ENCODE results near the gene FXN.
"Not testable (repeated sequence)": the region's sequence is repeated elsewhere in the genome, so short reads cannot be mapped to it uniquely, and the experiment has no call there.

Gene FXN

GRCh38 chr9:69107771-69108170 is 72.2 kb downstream of the FXN start:
- no peak for DNase-seq

- not testable (repeated sequence) for DNase-seq
Observed at GRCh38 chr9:69108706-69109105, 73.2 kb downstream of the FXN start.

GRCh38 chr9:69109152-69109551 is 73.6 kb downstream of the FXN start:
- DNase-seq: no peak

- DNase-seq: not testable (repeated sequence)
Observed at GRCh38 chr9:69112646-69113045, 77.1 kb downstream of the FXN start.

- DNase-seq: no peak
Observed at GRCh38 chr9:69115621-69116020, 80.1 kb downstream of the FXN start.

- DNase-seq: no peak
Observed at GRCh38 chr9:69118656-69119055, 83.1 kb downstream of the FXN start.

GRCh38 chr9:69120380-69121154 is 85.0 kb downstream of the FXN start:
- no peak for DNase-seq

GRCh38 chr9:69121155-69122081 is 85.9 kb downstream of the FXN start:
- no peak for DNase-seq

GRCh38 chr9:69122082-69122548 is 86.6 kb downstream of the FXN start:
- no peak for DNase-seq

- no peak for DNase-seq
Observed at GRCh38 chr9:69122549-69123141, 87.1 kb downstream of the FXN start.

GRCh38 chr9:69130456-69131441 is 95.2 kb downstream of the FXN start:
- DNase-seq: no peak

- DNase-seq: no peak
Observed at GRCh38 chr9:69131682-69132081, 96.1 kb downstream of the FXN start.

- no peak for DNase-seq
Observed at GRCh38 chr9:69132361-69132760, 96.8 kb downstream of the FXN start.

- no peak for DNase-seq
Observed at GRCh38 chr9:69134412-69134811, 98.9 kb downstream of the FXN start.

GRCh38 chr9:69136185-69136584 is 100.6 kb downstream of the FXN start:
- no peak for DNase-seq

- DNase-seq: no peak
Observed at GRCh38 chr9:69136779-69137178, 101.2 kb downstream of the FXN start.

GRCh38 chr9:69137311-69137710 is 101.8 kb downstream of the FXN start:
- no peak for DNase-seq

GRCh38 chr9:69139596-69139995 is 104.0 kb downstream of the FXN start:
- DNase-seq: no peak

- DNase-seq: no peak
Observed at GRCh38 chr9:69140123-69140735, 104.7 kb downstream of the FXN start.

- DNase-seq: no peak
Observed at GRCh38 chr9:69141851-69142250, 106.3 kb downstream of the FXN start.

- DNase-seq: no peak
Observed at GRCh38 chr9:69143291-69143690, 107.7 kb downstream of the FXN start.

All from MV-4-11 (cell line).